Activated T-helper 2 cell treated with anti-CD3 and anti-CD28 coated beads, Interferon-gamma antibody, Interleukin-2, Interleukin-4, amounts not matched to agents 10 μg/mL and 5 μg/mL and 100 μg/mL, durations not matched to agents 14 hours and 24 hours and 36 hours (primary cell): ENCODE measurements around the gene RNASE9. TPM values are rescaled to one million over a fixed set of nuclear protein-coding genes. Genes with fewer than 3 reads are reported as not detected.

Source experiments
- total RNA-seq: library from RNA; stranded (reverse); gene quantifications from 2 replicates; pipeline ENCODE4 v1.2.3, GENCODE V29; 2022

Gene RNASE9
- total RNA-seq, 1 donor from 2014 or later = not detected

Other genes starting within 250 kb of the RNASE9 start
- gene CCNB1IP1, start 227.8 kb downstream of the RNASE9 start, total RNA-seq = 44.0 and 46.8 TPM in 2 replicates
- gene PARP2, start 217.4 kb downstream of the RNASE9 start, total RNA-seq = 31.2 and 31.5 TPM in 2 replicates
- gene TEP1, start 147.5 kb downstream of the RNASE9 start, total RNA-seq = 32.7 and 33.6 TPM in 2 replicates
- gene KLHL33, start 124.9 kb downstream of the RNASE9 start, total RNA-seq = 0.07 TPM in 1 of 2 replicates, not detected in the other
- gene OSGEP, start 106.2 kb downstream of the RNASE9 start, total RNA-seq = 66.0 and 66.5 TPM in 2 replicates
- gene APEX1, start 105.8 kb downstream of the RNASE9 start, total RNA-seq = 217 and 228 TPM in 2 replicates
- 28.2 and 33.7 TPM in 2 replicates for gene PIP4P1, start 99.6 kb downstream of the RNASE9 start, total RNA-seq
- gene PNP, start 91.6 kb downstream of the RNASE9 start, total RNA-seq = 133 and 137 TPM in 2 replicates
- gene RNASE10, start 55.5 kb downstream of the RNASE9 start, total RNA-seq = 0.16 and 0.21 TPM in 2 replicates
- gene RNASE11, start 27.0 kb upstream of the RNASE9 start, total RNA-seq = not detected in 2 replicates
- gene RNASE12, start 30.3 kb upstream of the RNASE9 start, total RNA-seq = not detected in 2 replicates
- not detected in 2 replicates for gene OR6S1, start 80.6 kb upstream of the RNASE9 start, total RNA-seq
- gene RNASE4, start 123.5 kb upstream of the RNASE9 start, total RNA-seq = 0.73 and 1.1 TPM in 2 replicates
- gene ANG, start 127.7 kb upstream of the RNASE9 start, total RNA-seq = 0.68 and 0.92 TPM in 2 replicates
- not detected in 2 replicates for gene EDDM3A, start 184.8 kb upstream of the RNASE9 start, total RNA-seq
- gene EDDM3B, start 207.4 kb upstream of the RNASE9 start, total RNA-seq = not detected in 2 replicates
- gene RNASE6, start 220.2 kb upstream of the RNASE9 start, total RNA-seq = 0.91 and 0.94 TPM in 2 replicates
- gene RNASE1, start 241.8 kb upstream of the RNASE9 start, total RNA-seq = not detected in 2 replicates